ENCODE data around the gene HM13. TPM values are rescaled to one million over a fixed set of nuclear protein-coding genes. Genes with fewer than 3 reads are reported as not detected.

Gene HM13
- total and polyA plus RNA-seq, 2 of the 13 experiments (the other 11 are each of a cell fraction or from before 2014, with no cell fraction given): 118 to 243 TPM

GRCh38 chr20:31562241-31562640 lies 48.0 kb downstream of the HM13 start (continued):
- TF ChIP-seq RFXAP (CRISPR knock-in tag; IDR thresholded peaks at IDR 0.05; ENCODE audit: borderline replicate concordance) (0 out of 2 replicates have a peak, but pooled peaks have one; percentile 6), ZNF431 (CRISPR knock-in tag; IDR thresholded peaks at IDR 0.05; ENCODE audit: borderline replicate concordance, low read depth) (no peak), MYNN (CRISPR knock-in tag; IDR thresholded peaks at IDR 0.05; ENCODE audit: low read depth) (no peak), SSRP1 (CRISPR knock-in tag; IDR thresholded peaks at IDR 0.05) (peak; percentile 91), MED13 (CRISPR knock-in tag; IDR thresholded peaks at IDR 0.05) (0 out of 2 replicates have a peak, but pooled peaks have one; percentile 15), RXRA (CRISPR knock-in tag; IDR thresholded peaks at IDR 0.05) (no peak), ZBTB4 (CRISPR knock-in tag; IDR thresholded peaks at IDR 0.05; ENCODE audit: borderline replicate concordance) (no peak), GABPA (IDR thresholded peaks at IDR 0.05; ENCODE audit: low read depth, low read length) (no peak), GABPA (CRISPR knock-in tag; IDR thresholded peaks at IDR 0.05; ENCODE audit: low read depth) (no peak), ZNF430 (CRISPR knock-in tag; IDR thresholded peaks at IDR 0.05) (0 out of 2 replicates have a peak, but pooled peaks have one; percentile 28), THAP9 (CRISPR knock-in tag; IDR thresholded peaks at IDR 0.05; ENCODE audit: borderline replicate concordance) (0 out of 2 replicates have a peak, but pooled peaks have one; percentile 5), TFDP1 (CRISPR knock-in tag; IDR thresholded peaks at IDR 0.05; ENCODE audit: borderline replicate concordance) (no peak)

Measured in HepG2 (cell line).